Central memory CD4-positive, alpha-beta T cell (primary cell): ENCODE measurements around the gene CALM1.
"Not testable (repeated sequence)": the region's sequence is repeated elsewhere in the genome, so short reads cannot be mapped to it uniquely, and the experiment has no call there.

Source experiments
- DNase-seq: peaks from one replicate; pipeline ENCODE4 v3.0.0; 2022

Gene CALM1

GRCh38 chr14:90383731-90384542 lies 12.9 kb upstream of the CALM1 start:
- peak; percentile 69 for DNase-seq

GRCh38 chr14:90384543-90384911 lies 12.3 kb upstream of the CALM1 start:
- peak; percentile 77 for DNase-seq

GRCh38 chr14:90386321-90386720 lies 10.5 kb upstream of the CALM1 start:
- DNase-seq, result no peak

GRCh38 chr14:90387206-90387760 lies 9.5 kb upstream of the CALM1 start:
- DNase-seq, result no peak

GRCh38 chr14:90388437-90388836 lies 8.4 kb upstream of the CALM1 start:
- no peak for DNase-seq

- no peak for DNase-seq
Observed at GRCh38 chr14:90388982-90389381, 7.8 kb upstream of the CALM1 start.

GRCh38 chr14:90393966-90394365 lies 2.9 kb upstream of the CALM1 start:
- DNase-seq, result no peak

GRCh38 chr14:90394782-90395181 lies 2.0 kb upstream of the CALM1 start:
- DNase-seq, result not testable (repeated sequence)

GRCh38 chr14:90397425-90398314 lies 841 bp downstream of the CALM1 start:
- DNase-seq, result peak; percentile 72

GRCh38 chr14:90398315-90398839 lies 1.5 kb downstream of the CALM1 start:
- DNase-seq, result peak; percentile 76

- no peak for DNase-seq
Observed at GRCh38 chr14:90398841-90399540, 2.2 kb downstream of the CALM1 start.

GRCh38 chr14:90399541-90400444 lies 3.0 kb downstream of the CALM1 start:
- peak; percentile 84 for DNase-seq

GRCh38 chr14:90400904-90401561 lies 4.2 kb downstream of the CALM1 start:
- DNase-seq, result no peak

GRCh38 chr14:90402016-90402415 lies 5.2 kb downstream of the CALM1 start:
- DNase-seq, result no peak

- DNase-seq, result no peak
Observed at GRCh38 chr14:90403065-90403464, 6.2 kb downstream of the CALM1 start.

- no peak for DNase-seq
Observed at GRCh38 chr14:90405101-90405500, 8.3 kb downstream of the CALM1 start.

- DNase-seq, result no peak
Observed at GRCh38 chr14:90405755-90406154, 8.9 kb downstream of the CALM1 start.

GRCh38 chr14:90406384-90406798 lies 9.6 kb downstream of the CALM1 start:
- no peak for DNase-seq

GRCh38 chr14:90407230-90407629 lies 10.4 kb downstream of the CALM1 start:
- no peak for DNase-seq

- DNase-seq, result no peak
Observed at GRCh38 chr14:90408713-90409112, 11.9 kb downstream of the CALM1 start.

GRCh38 chr14:90409209-90409730 lies 12.4 kb downstream of the CALM1 start:
- DNase-seq, result no peak
